H1 (cell line): ENCODE data around the gene RHBDD2. TPM values are rescaled to one million over a fixed set of nuclear protein-coding genes. Genes with fewer than 3 reads are reported as not detected.

Experiments
- CTBP2 ChIP-seq: IDR thresholded peaks from 2 replicates; pipeline ENCODE4 v1.7.0; 2011; ENCODE audit warnings: borderline replicate concordance, mild to moderate bottlenecking, moderate library complexity, mixed read lengths, low read length; ENCODE audit not compliant: insufficient read depth, insufficient read length
- JUND ChIP-seq: IDR thresholded peaks from 2 replicates; pipeline ENCODE4 v1.6.1; 2011; ENCODE audit warnings: mild to moderate bottlenecking, improper control_type of control experiment, low read length
- POLR2AphosphoS5 ChIP-seq: IDR thresholded peaks from 2 replicates; pipeline ENCODE4 v1.6.1; 2011; ENCODE audit warnings: low read depth, low read length
- TBP ChIP-seq: IDR thresholded peaks from 2 replicates; pipeline ENCODE4 v1.6.1; 2011; ENCODE audit warnings: low read depth, low read length, improper control_type of control experiment
- USF2 ChIP-seq: IDR thresholded peaks from 2 replicates; pipeline ENCODE4 v1.6.1; 2011; ENCODE audit warnings: low read length, improper control_type of control experiment
- polyA plus RNA-seq, 7 experiments: library from polyadenylated mRNA; depleted of rRNA in 3 of 7; stranded (reverse) in 5 of 7; unstranded in 2 of 7; fragments of >200 nt in 5 of 7; fragments of 200-250 nt in 2 of 7; gene quantifications; 1 replicate in 5 of 7; 2 replicates in 1 of 7; 4 replicates in 1 of 7; pipeline versions ENCODE4 v1.2.1 to v1.2.3, GENCODE V29; 2011 to 2013; ENCODE audit warnings: missing spikeins in 2 of 7, mixed read lengths in 2 of 7
- total RNA-seq: library from RNA; stranded (reverse); fragmentation: NEBNext Ultra II Directional; extraction: Animal tissue kit (Norgen Biotek cat#: 25700); gene quantifications from 2 replicates; pipeline ENCODE4 v1.2.1, GENCODE V29; 2021
- TF ChIP-seq, protein P1 (sequence below): IDR thresholded peaks from 2 replicates; pipeline ENCODE4 v1.6.1; 2012; ENCODE audit warnings: inconsistent platforms

RHBDD2 gene
- total and polyA plus RNA-seq, 2 of the 8 experiments (the other 6 are each of a cell fraction or from before 2014, with no cell fraction given), result 28.3 to 65.5 TPM

- TF ChIP-seq USF2 (no peak), POLR2AphosphoS5 (no peak), TBP (no peak), CTBP2 (no peak), JUND (no peak)
- TF ChIP-seq, protein P1, sequence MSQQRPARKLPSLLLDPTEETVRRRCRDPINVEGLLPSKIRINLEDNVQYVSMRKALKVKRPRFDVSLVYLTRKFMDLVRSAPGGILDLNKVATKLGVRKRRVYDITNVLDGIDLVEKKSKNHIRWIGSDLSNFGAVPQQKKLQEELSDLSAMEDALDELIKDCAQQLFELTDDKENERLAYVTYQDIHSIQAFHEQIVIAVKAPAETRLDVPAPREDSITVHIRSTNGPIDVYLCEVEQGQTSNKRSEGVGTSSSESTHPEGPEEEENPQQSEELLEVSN, result no peak
Observed at GRCh38 chr7:75892634-75893272, 13.9 kb downstream of the RHBDD2 start (continued).
